Stimulated activated CD8-positive, alpha-beta memory T cell treated with anti-CD3 and anti-CD28 coated beads, Interleukin-15, amount 100 ng/mL, for 24 hours (primary cell): ENCODE results near the gene EVI5L.
"Not testable (repeated sequence)": the region's sequence is repeated elsewhere in the genome, so short reads cannot be mapped to it uniquely, and the experiment has no call there.

ENCODE experiments used
- DNase-seq: peaks from one replicate; pipeline ENCODE4 v3.0.0-alpha.2; 2020; ENCODE audit warnings: low read depth

Gene EVI5L

GRCh38 chr19:7829561-7830271, at the start of gene EVI5L:
Gene EVI5L, plus strand, starts transcription at chr19:7830218. Its CDS starts 16,325 bp downstream, at chr19:7846543.
- peak; percentile 99 for DNase-seq

- DNase-seq: no peak
Measured at GRCh38 chr19:7781157-7781556, 48.9 kb upstream of the EVI5L start.

- no peak for DNase-seq
Measured at GRCh38 chr19:7783991-7784423, 46.0 kb upstream of the EVI5L start.

GRCh38 chr19:7784856-7785255, 45.2 kb upstream of the EVI5L start:
- no peak for DNase-seq

GRCh38 chr19:7787141-7787540, 42.9 kb upstream of the EVI5L start:
- DNase-seq: no peak

- no peak for DNase-seq
Measured at GRCh38 chr19:7787602-7788177, 42.3 kb upstream of the EVI5L start.

GRCh38 chr19:7788178-7788932, 41.7 kb upstream of the EVI5L start:
- DNase-seq: no peak

- DNase-seq: no peak
Measured at GRCh38 chr19:7788933-7789323, 41.1 kb upstream of the EVI5L start.

- DNase-seq: no peak
Measured at GRCh38 chr19:7789447-7789846, 40.6 kb upstream of the EVI5L start.

- DNase-seq: no peak
Measured at GRCh38 chr19:7790416-7790815, 39.6 kb upstream of the EVI5L start.

GRCh38 chr19:7792281-7792680, 37.7 kb upstream of the EVI5L start:
- no peak for DNase-seq

- not testable (repeated sequence) for DNase-seq
Measured at GRCh38 chr19:7792701-7793100, 37.3 kb upstream of the EVI5L start.

GRCh38 chr19:7793493-7793892, 36.5 kb upstream of the EVI5L start:
- no peak for DNase-seq

- DNase-seq: no peak
Measured at GRCh38 chr19:7795555-7796161, 34.4 kb upstream of the EVI5L start.

- DNase-seq: no peak
Measured at GRCh38 chr19:7799640-7800355, 30.2 kb upstream of the EVI5L start.

GRCh38 chr19:7801020-7801570, 28.9 kb upstream of the EVI5L start:
- DNase-seq: no peak

- no peak for DNase-seq
Measured at GRCh38 chr19:7806234-7806633, 23.8 kb upstream of the EVI5L start.

GRCh38 chr19:7806876-7807275, 23.1 kb upstream of the EVI5L start:
- no peak for DNase-seq

GRCh38 chr19:7808108-7808507, 21.9 kb upstream of the EVI5L start:
- DNase-seq: no peak

GRCh38 chr19:7811989-7812388, 18.0 kb upstream of the EVI5L start:
- DNase-seq: no peak

- DNase-seq: no peak
Measured at GRCh38 chr19:7815325-7815724, 14.7 kb upstream of the EVI5L start.

- not testable (repeated sequence) for DNase-seq
Measured at GRCh38 chr19:7816040-7816439, 14.0 kb upstream of the EVI5L start.
